GM19468 (cell line): Measurements from ENCODE around the gene GALNT5.
"Not testable (repeated sequence)": the region's sequence is repeated elsewhere in the genome, so short reads cannot be mapped to it uniquely, and the experiment has no call there.

Experiments used
- ATAC-seq: cut with Tn5 transposase; IDR thresholded peaks from one replicate; pipeline ENCODE4 v1.9.1; 2021; ENCODE audit warnings: mild to moderate bottlenecking, moderate library complexity, moderate number of reproducible peaks; ENCODE audit not compliant: unreplicated experiment; ENCODE audit errors: extremely low read depth

The GALNT5 gene

GRCh38 chr2:157322432-157322831 lies 64.9 kb downstream of the GALNT5 start:
- no peak for ATAC-seq

GRCh38 chr2:157324331-157324843 lies 66.9 kb downstream of the GALNT5 start:
- ATAC-seq, result no peak

GRCh38 chr2:157325786-157326185 lies 68.3 kb downstream of the GALNT5 start, which contains the start of gene ERMN:
TSS of gene ERMN (minus strand) at chr2:157325824. CDS start at chr2:157325642, 182 bp downstream.
- no peak for ATAC-seq

DNA sequence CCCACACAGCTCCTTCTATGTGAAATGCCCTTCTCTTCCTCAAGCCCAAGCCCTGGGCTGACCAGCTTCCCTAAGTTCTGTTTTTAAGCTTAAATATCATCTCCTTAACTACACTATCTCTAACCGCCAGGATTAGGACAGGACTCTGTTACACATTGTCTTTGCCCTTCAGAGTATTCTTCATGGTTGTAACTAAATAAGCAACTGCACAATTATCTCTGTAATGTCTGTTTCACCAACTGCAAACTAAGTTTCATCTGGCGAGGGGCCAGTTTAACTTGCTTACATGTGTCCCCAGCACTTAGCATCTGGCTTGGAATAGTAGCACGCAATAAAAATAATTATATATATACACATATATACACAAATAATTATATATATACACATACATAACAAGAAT lies 69.2 kb downstream of the GALNT5 start:
- no peak for ATAC-seq

GRCh38 chr2:157327200-157327599 lies 69.7 kb downstream of the GALNT5 start:
- no peak for ATAC-seq

DNA sequence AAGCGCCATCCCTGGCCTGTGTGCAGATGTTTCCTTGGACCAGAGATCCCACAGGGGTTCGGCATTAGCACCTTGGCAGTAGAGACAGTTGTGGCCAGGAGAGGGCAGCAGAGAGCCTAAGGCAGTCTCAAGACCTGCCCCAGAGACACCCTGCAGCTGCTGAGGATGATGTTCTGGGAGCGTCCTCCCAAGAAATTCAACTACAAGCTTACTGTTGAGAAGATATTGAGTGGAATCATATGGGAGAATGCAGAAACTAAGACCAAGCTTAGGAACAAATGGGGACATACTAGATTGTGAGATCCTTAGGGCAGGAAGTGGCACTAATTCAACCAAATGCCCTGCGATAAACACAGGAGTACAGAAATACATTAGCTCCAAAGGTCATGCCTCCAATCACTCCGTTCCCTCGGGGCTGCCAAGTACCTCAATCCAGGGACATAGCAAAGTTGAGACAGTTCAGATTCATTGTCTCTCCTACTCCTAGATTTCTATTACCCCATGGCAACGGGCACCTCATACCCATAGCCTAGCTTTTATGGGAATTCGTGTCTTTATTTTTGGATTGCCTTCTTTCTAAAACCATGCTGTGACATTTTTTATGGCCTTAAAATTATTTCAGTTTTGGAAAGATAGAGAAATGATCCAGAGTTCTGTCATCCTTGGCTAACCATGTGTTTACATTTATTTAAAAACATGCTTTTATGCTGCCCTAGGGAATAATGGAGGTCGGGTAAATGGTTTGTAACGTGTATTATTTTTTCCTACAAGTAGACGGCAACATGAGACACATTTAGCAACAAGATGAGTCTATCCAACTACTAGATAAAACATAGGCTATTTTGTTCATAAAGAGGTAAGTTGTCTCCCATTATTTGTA lies 70.4 kb downstream of the GALNT5 start:
- ATAC-seq, result peak; percentile 65

- no peak for ATAC-seq
Observed at GRCh38 chr2:157329524-157329923, 72.0 kb downstream of the GALNT5 start.

DNA sequence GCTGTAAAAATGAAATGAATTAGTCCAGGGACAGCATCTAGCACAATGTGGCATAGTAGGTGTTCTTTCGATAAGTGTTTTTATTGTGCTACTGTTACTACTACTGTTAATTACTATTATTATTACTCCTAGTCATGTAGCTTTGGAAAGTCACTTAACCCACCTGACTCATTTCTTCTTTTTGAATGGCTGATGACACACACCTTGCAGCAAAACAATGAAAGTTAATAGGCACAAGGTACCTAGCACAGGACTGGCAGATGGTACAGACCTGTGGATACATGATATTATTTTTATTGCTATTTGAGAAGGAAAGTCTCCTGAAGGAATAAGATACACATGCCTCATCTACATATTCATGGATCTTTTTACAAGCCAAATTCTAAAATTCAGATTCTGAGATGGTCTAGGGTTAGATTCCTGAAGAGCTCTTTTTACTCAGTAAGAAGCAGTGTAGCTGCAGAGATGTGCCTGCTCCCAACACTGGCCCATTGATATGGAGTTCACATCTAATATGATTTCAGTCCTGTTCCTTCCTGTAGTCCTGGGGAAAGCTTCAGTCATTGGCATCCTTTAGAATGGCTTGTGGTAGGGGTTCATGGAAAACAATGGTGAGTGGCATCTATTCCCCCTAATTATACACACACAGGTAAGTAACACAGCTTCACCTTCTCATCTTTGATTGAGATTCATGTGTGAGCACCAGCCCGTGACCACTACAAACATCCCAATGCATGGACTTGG lies 76.0 kb downstream of the GALNT5 start:
- ATAC-seq, result no peak

- no peak for ATAC-seq
Observed at GRCh38 chr2:157334335-157334734, 76.8 kb downstream of the GALNT5 start.

DNA sequence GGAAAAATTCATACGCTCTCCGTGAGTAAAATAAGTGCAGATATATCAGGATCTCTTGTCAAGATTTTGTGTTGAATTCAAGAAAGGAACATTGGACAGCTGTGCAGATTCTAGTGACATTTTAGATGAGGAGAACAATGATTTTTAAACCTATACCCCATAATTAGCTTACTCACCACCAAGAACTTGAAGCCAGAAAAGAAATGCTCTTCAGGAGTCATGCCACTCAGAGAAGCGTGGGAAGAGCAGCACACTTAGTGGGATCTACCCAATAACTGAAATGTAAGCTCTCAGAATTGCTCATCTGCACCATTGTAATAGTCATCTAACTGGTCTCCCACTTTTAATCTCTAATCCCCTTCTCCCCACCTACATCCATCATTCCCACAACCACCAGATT lies 77.3 kb downstream of the GALNT5 start:
- no peak for ATAC-seq

DNA sequence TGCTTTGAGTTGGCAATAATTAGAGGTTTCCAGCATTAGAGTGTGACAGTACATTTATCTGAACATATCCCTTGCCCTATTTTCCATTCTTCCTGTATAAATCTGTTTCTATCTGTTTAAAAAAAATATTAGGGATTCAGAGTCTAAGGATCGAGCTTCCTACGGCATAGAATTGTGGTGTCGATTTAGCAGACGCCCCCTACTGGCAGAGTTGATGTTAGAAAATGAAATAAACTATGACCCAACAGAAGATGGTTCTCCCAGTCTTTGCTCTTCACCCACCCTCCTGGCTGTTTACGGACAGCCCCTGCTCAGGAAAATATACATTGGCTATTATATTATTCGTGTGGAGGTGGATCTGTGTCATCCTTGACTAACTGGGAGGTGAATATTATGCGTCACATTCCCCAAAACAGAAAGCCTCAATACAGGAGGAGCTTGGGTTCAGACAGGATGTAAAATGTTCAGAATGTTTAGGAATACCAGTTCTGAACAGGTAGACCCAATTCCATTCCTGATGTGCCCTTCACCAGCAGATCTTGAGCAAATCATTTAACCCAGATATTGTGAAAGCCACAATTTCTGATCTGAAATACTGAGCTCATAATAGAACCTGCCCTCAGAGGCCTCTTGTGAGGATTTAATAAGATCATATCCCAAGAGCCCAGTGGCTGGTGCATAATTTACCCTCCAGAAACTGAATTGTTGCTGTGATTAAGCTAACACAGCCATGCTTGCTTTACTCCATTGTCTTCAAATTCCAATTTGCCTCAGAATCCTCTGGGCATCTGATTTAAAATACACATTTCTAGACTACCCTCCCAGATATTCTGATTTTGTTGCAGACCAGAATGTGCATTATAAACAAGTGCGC lies 78.9 kb downstream of the GALNT5 start:
- ATAC-seq, result no peak

DNA sequence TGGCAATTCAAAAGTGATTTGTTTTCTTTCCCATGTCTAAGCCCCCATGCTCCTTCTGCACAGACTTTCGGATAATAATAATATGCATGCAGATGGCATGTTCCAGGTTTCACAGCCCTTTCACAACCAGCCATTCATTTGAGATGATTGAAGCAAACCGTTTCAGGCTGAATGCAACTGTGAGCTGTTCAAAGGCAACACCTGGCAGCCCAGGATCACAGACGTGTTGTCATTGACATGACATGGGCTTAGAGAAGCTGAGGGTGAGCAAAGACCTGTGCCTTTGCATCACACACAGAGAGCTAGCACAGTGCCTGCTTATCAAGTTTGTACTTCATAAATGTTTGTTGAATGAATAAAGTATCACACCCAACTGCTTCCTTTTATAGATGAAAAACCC lies 80.5 kb downstream of the GALNT5 start:
- ATAC-seq, result no peak

DNA sequence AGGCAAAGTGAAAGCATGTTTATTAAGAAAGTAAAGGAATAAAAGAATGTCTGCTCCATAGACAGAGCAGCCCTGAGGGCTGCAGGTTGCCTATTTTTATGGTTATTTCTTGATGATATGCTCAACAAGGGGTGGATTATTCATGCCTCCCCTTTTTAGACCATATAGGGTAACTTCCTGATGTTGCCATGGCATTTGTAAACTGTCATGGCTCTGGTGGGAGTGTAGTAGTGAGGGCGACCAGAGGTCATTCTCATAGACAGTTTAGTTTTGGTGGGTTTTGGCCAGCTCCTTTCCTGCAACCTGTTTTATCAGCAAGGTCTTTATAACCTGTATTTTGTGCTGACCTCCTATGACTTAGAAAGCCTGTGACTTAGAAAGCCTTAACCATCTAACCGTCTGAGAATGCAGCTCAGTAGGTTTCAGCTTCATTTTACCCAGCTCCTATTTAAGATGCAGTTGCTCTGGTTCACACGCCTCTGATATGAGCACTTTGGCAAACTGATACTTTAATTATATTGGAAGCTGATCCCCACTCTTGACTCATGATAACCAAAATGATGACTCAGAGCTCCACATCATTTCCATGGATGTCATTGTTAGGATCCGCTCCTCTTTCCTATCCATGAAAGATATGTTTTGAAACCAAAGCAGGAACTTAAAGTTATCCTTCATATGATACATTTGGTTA lies 82.6 kb downstream of the GALNT5 start:
- no peak for ATAC-seq

DNA sequence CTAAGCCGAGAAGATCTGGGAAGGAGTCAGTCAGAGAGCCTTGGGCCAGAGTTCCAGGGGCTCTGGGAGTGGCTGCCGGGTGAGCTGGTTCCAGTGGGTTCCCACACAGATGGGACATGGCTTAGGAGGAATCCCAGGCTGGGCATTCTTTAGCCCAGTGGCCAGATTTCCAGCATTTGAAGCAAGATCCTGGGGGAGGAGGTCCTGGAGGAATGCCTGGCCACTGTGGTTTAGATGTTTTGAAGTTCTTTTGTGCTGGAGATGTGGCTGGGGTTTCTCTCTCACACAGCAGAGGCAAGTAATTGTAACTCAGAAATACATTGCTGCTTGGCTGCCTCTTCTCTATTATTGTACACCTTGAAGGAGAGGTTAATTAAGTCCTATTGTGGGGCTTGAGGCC lies 83.9 kb downstream of the GALNT5 start:
- ATAC-seq, result not testable (repeated sequence)

GRCh38 chr2:157345647-157346389 lies 88.3 kb downstream of the GALNT5 start:
- no peak for ATAC-seq

GRCh38 chr2:157348291-157348921 lies 90.9 kb downstream of the GALNT5 start:
- no peak for ATAC-seq

GRCh38 chr2:157349949-157350515 lies 92.5 kb downstream of the GALNT5 start:
- no peak for ATAC-seq

DNA sequence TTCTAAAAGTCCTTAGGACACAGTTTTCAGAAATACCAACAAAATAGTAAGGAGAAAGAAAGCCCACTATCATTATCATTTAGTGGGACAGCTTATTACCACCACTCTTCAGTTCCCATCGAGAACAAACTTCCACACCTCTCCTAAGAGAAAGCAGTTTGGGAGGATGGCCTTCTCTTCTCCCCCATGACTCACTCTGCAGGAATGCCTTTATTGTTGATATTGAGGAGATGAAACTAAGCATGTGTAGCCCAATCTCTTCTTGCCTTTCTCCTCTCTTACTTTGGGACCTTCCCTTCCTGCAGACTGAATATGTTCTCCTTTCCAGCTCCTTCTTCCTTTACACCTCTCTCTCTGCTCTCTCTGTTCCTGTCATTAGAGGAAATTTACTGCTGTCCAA lies 98.1 kb downstream of the GALNT5 start:
- ATAC-seq, result no peak
